Esophagus muscularis mucosa (tissue), 4 donors: ENCODE results near the gene SYCN. TPM values are rescaled to one million over a fixed set of nuclear protein-coding genes. Genes with fewer than 3 reads are reported as not detected.

Experiments
- DNase-seq: peaks from one replicate; pipeline ENCODE4 v3.0.0-alpha.2; 2017; ENCODE audit errors: extremely low spot score
- H3K27ac ChIP-seq, 4 donors: fragments of 200-600 bp; sonication (generic); replicated peaks in 1 of 4; 1 replicate in 3 of 4; 2 replicates in 1 of 4; pipeline ENCODE4 v1.5.1; 2016 to 2019; ENCODE audit warnings: mild to moderate bottlenecking in 1 of 4
- H3K27me3 ChIP-seq, 4 donors: fragments of 200-600 bp; sonication (generic); one replicate each; pipeline versions ENCODE4 v1.5.1 to v1.6.0; 2016 to 2019
- H3K36me3 ChIP-seq, 4 donors: fragments of 200-600 bp; sonication (generic); one replicate each; pipeline ENCODE4 v1.5.1; 2016 to 2019
- H3K4me1 ChIP-seq, 4 donors: fragments of 200-600 bp; sonication (generic); one replicate each; pipeline ENCODE4 v1.5.1; 2016 to 2019
- H3K4me3 ChIP-seq, 4 donors: fragments of 200-600 bp; sonication (generic); 1 replicate in 2 of 4; 2 replicates in 2 of 4; pipeline ENCODE4 v1.5.1; 2016 to 2019; ENCODE audit warnings: mild to moderate bottlenecking in 4 of 4, moderate library complexity in 1 of 4
- H3K9me3 ChIP-seq, 4 donors: fragments of 200-600 bp; sonication (generic); 1 replicate in 3 of 4; 2 replicates in 1 of 4; pipeline ENCODE4 v1.5.1; 2016 to 2019
- CTCF ChIP-seq, 3 experiments: fragments of 200-600 bp in 2 of 3; fragments of 450-650 bp in 1 of 3; sonication (generic) in 2 of 3; IDR thresholded peaks; one replicate each; pipeline ENCODE4 v1.5.1; 2017 to 2019; ENCODE audit warnings: antibody characterized with exemption in 3 of 3, mild to moderate bottlenecking in 2 of 3, moderate library complexity in 1 of 3
- EP300 ChIP-seq: sonication (generic); formaldehyde crosslinking; IDR thresholded peaks from one replicate; pipeline ENCODE4 v1.6.1; 2017; ENCODE audit warnings: antibody characterized with exemption
- POLR2A ChIP-seq: fragments of 450-650 bp; IDR thresholded peaks from one replicate; pipeline ENCODE4 v1.6.1; 2017; ENCODE audit warnings: antibody characterized with exemption, moderate library complexity, mild to moderate bottlenecking, low read depth
- POLR2AphosphoS5 ChIP-seq, 2 donors: sonication (generic); formaldehyde crosslinking; IDR thresholded peaks; one replicate each; pipeline ENCODE4 v1.6.1; 2017; ENCODE audit warnings: antibody characterized with exemption in 2 of 2
- WGBS: methylation state at CpG from one replicate; pipeline ENCODE4 v1.1.5; 2018; 5-methylcytosine and 5-hydroxymethylcytosine counted together
- intact Hi-C: fragments of 100-400 bp; cut with DNase I; formaldehyde crosslinking; loops from one replicate; pipeline ENCODE4 v1.15.1; 2023
- total RNA-seq, 4 donors: library from RNA; depleted of rRNA; stranded (reverse); fragments of >200 nt; gene quantifications; one replicate each; pipeline versions ENCODE4 v1.1.0 to v1.2.1, GENCODE V29; 2016

Gene SYCN
- total RNA-seq, 4 donors from 2014 or later: not detected

GRCh38 chr19:39182174-39182505 is 21.9 kb downstream of the SYCN start:
- peaks cover 12 to 34% (median 26%) of the 10 kb centered on the region in 4 donors for H3K36me3 ChIP-seq
- H3K9me3 ChIP-seq: no peaks in the 10 kb centered on the region
- no peak overlapping the region for H3K27ac ChIP-seq
- intact Hi-C loops: loop anchor here (10.0 kb wide), 1 partner anchor 143 kb away; the partner anchor contains the start of gene LRFN1
- no peak for DNase-seq
- no peaks in the 10 kb centered on the region for H3K27me3 ChIP-seq
- peaks cover 0 to 3% (median 0%) of the 10 kb centered on the region in 4 donors for H3K4me1 ChIP-seq
- no peak overlapping the region for H3K4me3 ChIP-seq
- 80% methylated on average over 4 of the region's 4 CpGs for WGBS
- TF ChIP-seq CTCF (IDR thresholded peaks at IDR 0.05) (no peak), POLR2A (no peak), POLR2AphosphoS5 (IDR thresholded peaks at IDR 0.05) (no peak), EP300 (no peak)

GRCh38 chr19:39181500-39182173 is 22.4 kb downstream of the SYCN start:
- DNase-seq: no peak
- no peak overlapping the region for H3K27ac ChIP-seq
- H3K4me3 ChIP-seq: no peak overlapping the region
- H3K4me1 ChIP-seq: no peaks in the 10 kb centered on the region
- TF ChIP-seq CTCF (IDR thresholded peaks at IDR 0.05): no peak
- no peaks in the 10 kb centered on the region for H3K9me3 ChIP-seq
- H3K36me3 ChIP-seq: peaks cover 12 to 39% (median 31%) of the 10 kb centered on the region in 4 donors
- WGBS: 79% methylated on average over 16 of the region's 21 CpGs
- H3K27me3 ChIP-seq: no peaks in the 10 kb centered on the region
- intact Hi-C loops: loop anchor here (10.0 kb wide), 1 partner anchor 143 kb away; the partner anchor contains the start of gene LRFN1

GRCh38 chr19:39180749-39181148 is 23.3 kb downstream of the SYCN start:
- Histone ChIP-seq H3K4me3 (no peak overlapping the region), H3K27me3 (no peaks in the 10 kb centered on the region), H3K36me3 (peaks cover 12 to 48% (median 39%) of the 10 kb centered on the region in 4 donors), H3K27ac (no peak overlapping the region), H3K4me1 (no peaks in the 10 kb centered on the region), H3K9me3 (no peaks in the 10 kb centered on the region)
- intact Hi-C loops: loop anchor here (10.0 kb wide), 1 partner anchor 144 kb away; the partner anchor contains the start of gene LRFN1
- no peak for DNase-seq
- WGBS: 92% methylated on average over 9 of the region's 9 CpGs
- no peak for TF ChIP-seq POLR2AphosphoS5 (IDR thresholded peaks at IDR 0.05)
- TF ChIP-seq POLR2A: no peak
- no peak for TF ChIP-seq CTCF (IDR thresholded peaks at IDR 0.05)
- TF ChIP-seq EP300: no peak

- WGBS: 94% methylated on average over 8 of the region's 10 CpGs
- H3K4me1 ChIP-seq: no peaks in the 10 kb centered on the region
- H3K9me3 ChIP-seq: no peaks in the 10 kb centered on the region
- no peak overlapping the region for H3K4me3 ChIP-seq
- DNase-seq: no peak
- no peaks in the 10 kb centered on the region for H3K27me3 ChIP-seq
- TF ChIP-seq POLR2AphosphoS5 (IDR thresholded peaks at IDR 0.05) (no peak), POLR2A (no peak), EP300 (no peak), CTCF (IDR thresholded peaks at IDR 0.05) (no peak)
- peaks cover 21 to 58% (median 49%) of the 10 kb centered on the region in 4 donors for H3K36me3 ChIP-seq
- intact Hi-C loops: loop anchor here (10.0 kb wide), 1 partner anchor 145 kb away; the partner anchor contains the start of gene LRFN1
- no peak overlapping the region for H3K27ac ChIP-seq
These were observed 24.3 kb downstream of the SYCN start for GRCh38 chr19:39179754-39180153.
